ENCODE measurements around the gene RTN4RL1.

- TF ChIP-seq CTCF (IDR thresholded peaks at IDR 0.05) (no peak), POLR2A (IDR thresholded peaks at IDR 0.05) (no peak)
Measured at GRCh38 chr17:2054262-2054511, 29.1 kb upstream of the RTN4RL1 start.

All from vagina (tissue), 2 donors.